ENCODE results near the gene RASEF. TPM values are rescaled to one million over a fixed set of nuclear protein-coding genes. Genes with fewer than 3 reads are reported as not detected.
"Not testable (repeated sequence)": the region's sequence is repeated elsewhere in the genome, so short reads cannot be mapped to it uniquely, and the experiment has no call there.

The RASEF gene
- total RNA-seq, 1 experiment from 2014 or later: 0.14 TPM

- DNase-seq (ENCODE audit: low read depth): no peak
Measured at GRCh38 chr9:82975176-82975575, 87.8 kb downstream of the RASEF start.

GRCh38 chr9:82972446-82972845 is 90.5 kb downstream of the RASEF start:
- no peak for DNase-seq (ENCODE audit: low read depth)

- no peak for DNase-seq (ENCODE audit: low read depth)
Measured at GRCh38 chr9:82970359-82970758, 92.6 kb downstream of the RASEF start.

- no peak for DNase-seq (ENCODE audit: low read depth)
Measured at GRCh38 chr9:82969291-82969690, 93.7 kb downstream of the RASEF start.

GRCh38 chr9:82968816-82969215 is 94.1 kb downstream of the RASEF start:
- no peak for DNase-seq (ENCODE audit: low read depth)

- DNase-seq (ENCODE audit: low read depth): no peak
Measured at GRCh38 chr9:82968388-82968787, 94.6 kb downstream of the RASEF start.

- DNase-seq (ENCODE audit: low read depth): peak; percentile 68
Measured at GRCh38 chr9:82961504-82962125, 101.3 kb downstream of the RASEF start.

- DNase-seq (ENCODE audit: low read depth): no peak
Measured at GRCh38 chr9:82957529-82958379, 105.2 kb downstream of the RASEF start.

GRCh38 chr9:82949203-82949602 is 113.7 kb downstream of the RASEF start:
- DNase-seq (ENCODE audit: low read depth): peak; percentile 41

- no peak for DNase-seq (ENCODE audit: low read depth)
Measured at GRCh38 chr9:82940376-82940775, 122.6 kb downstream of the RASEF start.

- DNase-seq (ENCODE audit: low read depth): peak; percentile 53
Measured at GRCh38 chr9:82939451-82939850, 123.5 kb downstream of the RASEF start.

- DNase-seq (ENCODE audit: low read depth): no peak
Measured at GRCh38 chr9:82938426-82939218, 124.3 kb downstream of the RASEF start.

- not testable (repeated sequence) for DNase-seq (ENCODE audit: low read depth)
Measured at GRCh38 chr9:82936561-82936960, 126.4 kb downstream of the RASEF start.

- peak; percentile 87 for DNase-seq (ENCODE audit: low read depth)
Measured at GRCh38 chr9:82934949-82935348, 128.0 kb downstream of the RASEF start.

- DNase-seq (ENCODE audit: low read depth): not testable (repeated sequence)
Measured at GRCh38 chr9:82934025-82934424, 128.9 kb downstream of the RASEF start.

GRCh38 chr9:82930116-82930515 is 132.8 kb downstream of the RASEF start:
- DNase-seq (ENCODE audit: low read depth): no peak
